NCI-H510A treated with DMSO at 0.1 percent for 48 hours (cell line): ENCODE measurements around the gene GPR146.

ENCODE experiments used
- DNase-seq: peaks from one replicate; lab custom pipeline; 2025; lab: John Stamatoyannopoulos, UW

The GPR146 gene

GRCh38 chr7:1092806-1093501 lies 48.6 kb downstream of the GPR146 start:
- DNase-seq = no peak

- no peak for DNase-seq
These were observed 49.1 kb downstream of the GPR146 start for GRCh38 chr7:1093502-1093843.

DNA sequence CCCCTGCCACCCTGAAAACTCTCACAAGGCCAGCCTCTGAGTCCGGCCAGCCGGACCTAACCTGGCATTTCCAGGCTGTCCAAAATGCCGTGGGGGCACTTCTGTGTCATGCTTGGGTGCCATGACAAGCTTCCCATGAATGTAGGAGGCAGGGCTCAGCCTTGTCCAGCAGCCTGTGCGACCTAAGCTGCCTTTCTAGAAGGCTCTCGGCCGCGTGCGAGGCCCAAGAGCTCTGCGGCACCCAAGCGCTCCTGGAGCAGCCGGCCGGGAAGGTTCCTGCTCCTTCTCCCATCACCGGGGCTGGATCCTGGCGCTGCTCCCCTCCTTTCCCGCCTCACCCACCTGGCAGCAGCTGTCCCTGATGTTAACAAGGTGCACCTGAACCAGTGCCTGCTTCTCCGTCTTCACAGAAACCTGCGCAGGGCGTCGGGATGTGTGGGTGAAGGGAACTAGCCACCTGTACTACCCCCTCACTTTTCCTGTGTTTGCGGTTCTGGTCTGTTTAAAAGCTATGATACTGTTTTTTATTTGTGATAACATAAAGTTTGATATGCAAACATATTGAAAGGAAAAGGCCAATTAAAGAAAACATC lies 49.7 kb downstream of the GPR146 start:
- no peak for DNase-seq

- DNase-seq = no peak
These were observed 50.5 kb downstream of the GPR146 start for GRCh38 chr7:1094870-1095269.

GRCh38 chr7:1095621-1096155 lies 51.3 kb downstream of the GPR146 start:
- no peak for DNase-seq

DNA sequence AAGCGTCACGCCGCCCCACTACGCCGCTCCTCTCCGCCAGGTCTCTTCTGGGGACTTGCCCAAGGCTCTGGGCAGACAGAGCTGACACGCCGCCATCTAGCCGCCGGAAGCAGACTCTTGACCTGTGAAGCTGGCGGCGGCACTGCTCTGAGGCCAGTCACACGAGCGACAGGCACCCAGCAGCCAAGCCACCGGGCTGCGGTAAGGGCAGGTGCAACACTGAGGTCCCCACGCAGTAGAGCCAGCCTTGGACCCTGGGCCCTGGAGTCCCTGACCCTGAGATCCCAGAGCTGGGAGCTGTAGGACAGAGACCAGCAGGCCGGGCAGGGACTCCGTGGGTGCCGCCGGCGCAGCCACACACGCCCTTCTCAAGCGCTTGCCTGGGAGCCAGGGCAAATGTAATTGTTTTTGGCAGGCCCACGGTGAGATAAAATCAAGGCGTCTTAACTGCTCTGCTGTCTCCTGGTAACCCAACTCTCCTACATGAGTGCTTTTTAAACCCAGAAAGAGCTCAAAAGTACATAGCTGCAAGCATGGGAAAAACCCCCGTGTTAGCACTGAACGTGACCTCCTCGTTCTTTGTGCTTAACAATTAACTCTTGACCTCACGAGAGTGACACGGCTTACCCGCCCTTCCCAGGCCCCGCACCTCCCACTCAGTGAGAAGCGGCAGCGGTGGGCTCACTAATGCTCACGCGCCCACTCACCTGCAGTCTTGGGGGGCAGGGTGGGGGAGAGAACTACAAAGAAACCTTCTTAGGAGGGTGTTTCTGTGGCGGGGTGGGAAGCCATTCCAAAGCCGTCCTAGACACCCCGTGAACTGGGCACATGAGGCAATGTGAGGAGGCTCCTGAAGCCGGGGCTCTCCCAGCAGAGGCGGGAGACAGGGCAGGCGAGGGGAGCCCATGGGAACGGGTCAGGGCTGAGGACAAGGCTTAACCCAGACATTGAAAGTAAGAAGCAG lies 52.1 kb downstream of the GPR146 start:
- no peak for DNase-seq

DNA sequence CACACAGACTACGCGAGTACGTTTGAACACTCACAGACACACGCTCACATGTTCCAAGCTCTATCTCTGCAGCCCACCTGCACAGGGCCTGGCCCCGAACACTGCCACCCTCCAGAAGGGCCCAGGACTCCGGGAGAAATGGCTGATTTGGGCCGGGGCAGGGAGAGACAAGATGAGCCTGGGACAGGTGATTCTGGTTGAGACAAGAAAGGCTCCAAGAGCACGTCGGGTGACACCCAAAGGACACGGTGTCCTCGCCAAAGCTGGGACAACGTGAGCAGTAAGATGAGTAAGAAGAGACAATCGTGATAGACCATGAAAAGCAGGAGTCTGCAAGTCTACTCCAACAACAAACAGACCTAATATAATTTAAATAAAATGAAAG lies 52.8 kb downstream of the GPR146 start:
- DNase-seq = no peak

GRCh38 chr7:1098243-1099153 lies 54.2 kb downstream of the GPR146 start:
- DNase-seq = no peak

- DNase-seq = no peak
These were observed 54.8 kb downstream of the GPR146 start for GRCh38 chr7:1099154-1099542.

GRCh38 chr7:1099637-1100036 lies 55.3 kb downstream of the GPR146 start:
- DNase-seq = no peak

DNA sequence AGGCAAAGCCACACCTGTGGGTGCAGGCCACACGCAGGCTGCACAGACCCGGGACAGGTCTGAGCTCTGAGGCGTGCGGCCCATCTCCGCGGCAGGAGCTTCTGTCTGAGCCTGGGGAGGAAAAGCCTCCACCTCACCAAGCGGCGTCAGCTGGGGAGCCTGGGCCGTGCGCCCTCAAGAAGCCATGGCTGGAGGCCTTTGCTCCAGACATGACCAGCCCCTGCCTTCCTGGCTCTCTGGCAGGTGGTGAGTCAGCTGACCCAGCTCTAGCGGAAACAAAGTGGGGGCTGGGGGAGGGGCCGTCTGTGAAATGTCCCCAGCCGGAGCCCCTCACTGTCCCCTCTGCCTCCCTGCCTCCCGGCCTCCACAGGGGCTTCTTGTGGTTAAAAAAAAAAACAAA lies 56.0 kb downstream of the GPR146 start:
- no peak for DNase-seq

- DNase-seq = no peak
These were observed 56.7 kb downstream of the GPR146 start for GRCh38 chr7:1100834-1101562.

DNA sequence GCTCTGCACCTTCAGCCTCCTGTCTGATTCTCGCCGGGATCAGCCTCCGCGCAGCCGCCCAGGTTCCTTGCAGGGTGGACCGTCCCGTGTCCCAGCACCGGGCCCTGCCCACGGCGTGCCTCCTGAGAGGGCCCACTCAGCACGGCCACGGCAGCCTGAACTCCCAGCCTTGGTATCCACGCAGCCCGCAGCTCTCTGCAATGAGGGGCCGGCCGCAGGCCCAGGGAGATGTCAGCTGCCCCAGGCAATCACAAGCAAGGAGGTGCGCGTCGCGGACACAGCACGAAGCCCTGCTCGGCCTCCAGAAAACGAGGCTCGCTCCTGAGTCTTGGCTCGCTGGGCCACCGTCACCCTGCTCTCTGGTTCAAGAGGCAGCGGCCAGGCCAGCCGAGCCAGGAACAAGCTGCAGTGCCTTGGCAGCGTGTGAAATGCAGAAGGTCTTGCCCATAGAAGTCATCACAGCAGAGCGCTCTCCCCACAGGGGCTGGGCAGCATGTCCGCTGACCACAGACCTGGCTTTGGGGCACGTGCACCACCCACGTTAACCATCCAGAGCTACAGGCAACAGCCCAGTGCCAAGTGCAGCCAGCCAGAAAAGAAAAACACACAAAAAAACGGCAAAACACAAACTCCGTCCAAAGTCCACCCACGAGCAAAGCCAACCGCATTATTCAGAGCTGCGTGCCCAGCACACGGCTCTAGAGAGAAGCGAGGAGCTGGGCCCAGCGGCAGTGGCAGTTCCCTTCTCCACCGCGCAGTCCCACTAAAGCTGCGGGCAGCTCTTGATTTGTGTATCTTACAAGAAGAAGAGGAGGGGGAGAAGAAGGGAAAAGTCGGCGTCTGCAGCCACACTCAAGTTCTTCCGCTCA lies 57.5 kb downstream of the GPR146 start:
- DNase-seq = no peak

GRCh38 chr7:1103009-1103788 lies 58.9 kb downstream of the GPR146 start:
- DNase-seq = no peak

DNA sequence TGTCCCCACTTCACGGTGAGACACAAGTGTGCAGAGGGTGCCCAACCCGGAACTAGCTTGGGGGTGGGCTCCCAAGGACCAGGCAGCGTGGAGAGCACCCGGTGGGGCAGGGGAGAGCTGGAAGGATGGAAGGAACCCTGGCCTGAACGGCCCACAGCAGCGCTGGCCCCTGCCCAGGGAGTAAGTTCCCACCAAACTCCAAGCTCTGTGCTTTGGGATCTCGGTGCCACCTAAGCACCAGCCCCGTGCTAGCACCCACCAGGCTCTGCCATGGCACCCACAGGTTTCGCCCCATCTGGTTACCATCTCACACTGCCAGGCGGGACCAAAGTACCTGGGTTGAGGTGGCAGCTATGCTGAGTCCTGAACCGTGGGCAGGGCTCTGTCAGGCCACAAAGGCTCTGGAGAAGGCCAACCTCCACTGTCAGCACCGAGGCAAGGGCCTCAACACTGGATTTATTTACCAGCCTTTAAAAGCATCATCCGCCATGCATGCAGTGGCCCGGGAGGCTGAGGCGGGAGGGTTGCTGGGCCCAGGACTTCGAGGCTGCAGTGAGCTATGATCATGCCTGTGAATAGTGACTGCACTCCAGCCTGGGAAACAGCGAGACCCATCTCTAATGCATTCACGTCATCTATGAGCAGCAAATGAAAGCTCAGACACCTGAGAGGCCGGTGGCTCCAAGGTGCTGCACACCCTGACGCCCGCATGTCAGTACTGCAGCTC lies 59.6 kb downstream of the GPR146 start:
- no peak for DNase-seq

DNA sequence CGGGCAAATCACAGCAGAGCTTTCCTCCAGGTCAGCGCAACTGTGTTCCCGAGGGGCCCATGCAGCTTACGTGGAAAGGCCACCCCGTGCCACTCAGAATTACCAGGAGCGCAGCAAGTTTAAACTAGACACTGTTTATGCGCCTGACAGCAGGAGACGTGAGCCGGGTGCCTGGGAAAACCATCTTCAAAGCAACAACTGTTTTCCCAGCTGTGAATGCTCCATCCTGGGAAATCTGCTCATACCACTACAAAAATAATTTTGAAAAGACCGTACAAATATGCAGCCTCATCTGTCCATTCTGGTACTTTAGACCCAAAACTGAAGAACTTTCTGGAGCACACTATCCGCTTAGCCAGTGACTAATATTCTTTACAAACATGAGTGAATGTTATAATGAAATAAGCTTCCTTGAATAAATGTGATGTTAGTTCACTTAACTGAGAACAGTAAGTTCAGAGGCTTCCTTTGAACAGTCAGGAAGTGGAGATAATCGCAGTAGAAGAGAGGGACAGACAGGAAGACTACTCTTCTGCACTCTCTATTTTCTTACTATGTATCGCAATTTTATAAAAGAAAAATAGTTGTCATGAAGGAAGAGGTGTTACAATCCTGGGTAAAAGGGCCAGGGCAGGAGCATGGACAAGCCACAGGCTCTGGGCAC lies 60.3 kb downstream of the GPR146 start:
- DNase-seq = no peak

DNA sequence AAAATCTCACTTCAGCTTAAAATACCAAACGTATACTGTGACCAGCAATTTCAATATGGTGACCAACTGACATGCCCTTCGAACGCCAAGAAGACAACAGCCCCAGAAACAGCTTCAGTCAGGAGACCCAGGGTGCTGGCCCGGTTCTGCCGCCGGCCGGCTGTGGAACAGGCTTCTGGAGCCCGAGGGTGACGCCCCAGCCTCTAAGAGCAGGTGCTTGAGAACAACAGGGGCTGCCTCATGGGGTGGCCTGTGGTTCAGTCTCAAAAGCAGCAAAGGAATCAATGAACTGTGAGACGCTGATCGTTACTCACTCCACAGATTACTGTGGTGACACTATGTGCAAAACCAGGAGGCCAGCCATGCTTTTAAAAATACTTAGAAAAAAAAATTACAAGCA lies 60.8 kb downstream of the GPR146 start:
- no peak for DNase-seq
